ENCODE results near the gene TAOK2. TPM values are rescaled to one million over a fixed set of nuclear protein-coding genes. Genes with fewer than 3 reads are reported as not detected.

TAOK2 gene
- polyA plus RNA-seq, 3 donors: 1.1 to 19.2 (median 2.3) TPM

DNA sequence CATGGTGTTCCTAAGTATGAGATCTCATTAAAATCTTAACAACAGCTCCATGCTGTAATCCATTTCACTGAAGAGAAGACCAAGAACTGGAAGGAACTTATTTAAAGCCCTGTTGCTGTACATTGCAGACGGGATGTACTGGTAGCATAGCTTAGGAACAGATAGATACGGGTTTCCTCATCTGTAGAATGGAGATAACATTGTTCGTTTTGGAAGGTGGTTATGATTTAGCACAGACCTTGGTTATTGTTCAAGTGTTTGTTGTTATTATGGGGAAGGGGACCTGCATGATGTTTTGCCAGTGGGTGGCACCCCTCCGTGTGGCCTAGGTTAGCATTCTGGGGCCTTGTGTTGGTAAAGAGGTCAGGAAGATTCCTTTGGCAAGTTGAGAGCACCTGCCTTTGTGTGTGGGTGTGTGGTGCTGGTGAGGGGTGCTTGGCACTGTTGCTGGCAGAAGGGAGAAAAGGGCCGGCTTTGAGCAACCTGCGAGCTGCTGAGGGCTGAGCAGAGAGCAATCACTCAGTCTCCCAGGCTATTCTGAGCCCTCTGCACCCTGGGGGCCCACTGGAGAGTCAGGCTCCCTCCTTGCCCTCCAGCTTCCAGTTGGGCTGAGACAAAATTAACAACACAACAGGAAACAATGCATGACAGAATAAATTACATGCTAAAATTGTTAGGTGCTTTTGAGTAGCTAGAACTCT is 2.3 kb downstream of the TAOK2 start:
- H3K4me2 ChIP-seq (replicated peaks; ENCODE audit: extremely low read depth, low read length, poor library complexity, severe bottlenecking): peak overlapping the region; percentile 100
- peak overlapping the region in 1 of 2 donors; percentile 11 for H3K27ac ChIP-seq (ENCODE audit: low read depth in 1 of 2, low read length in 2 of 2)
- TF ChIP-seq, protein P1, sequence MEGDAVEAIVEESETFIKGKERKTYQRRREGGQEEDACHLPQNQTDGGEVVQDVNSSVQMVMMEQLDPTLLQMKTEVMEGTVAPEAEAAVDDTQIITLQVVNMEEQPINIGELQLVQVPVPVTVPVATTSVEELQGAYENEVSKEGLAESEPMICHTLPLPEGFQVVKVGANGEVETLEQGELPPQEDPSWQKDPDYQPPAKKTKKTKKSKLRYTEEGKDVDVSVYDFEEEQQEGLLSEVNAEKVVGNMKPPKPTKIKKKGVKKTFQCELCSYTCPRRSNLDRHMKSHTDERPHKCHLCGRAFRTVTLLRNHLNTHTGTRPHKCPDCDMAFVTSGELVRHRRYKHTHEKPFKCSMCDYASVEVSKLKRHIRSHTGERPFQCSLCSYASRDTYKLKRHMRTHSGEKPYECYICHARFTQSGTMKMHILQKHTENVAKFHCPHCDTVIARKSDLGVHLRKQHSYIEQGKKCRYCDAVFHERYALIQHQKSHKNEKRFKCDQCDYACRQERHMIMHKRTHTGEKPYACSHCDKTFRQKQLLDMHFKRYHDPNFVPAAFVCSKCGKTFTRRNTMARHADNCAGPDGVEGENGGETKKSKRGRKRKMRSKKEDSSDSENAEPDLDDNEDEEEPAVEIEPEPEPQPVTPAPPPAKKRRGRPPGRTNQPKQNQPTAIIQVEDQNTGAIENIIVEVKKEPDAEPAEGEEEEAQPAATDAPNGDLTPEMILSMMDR (IDR thresholded peaks at IDR 0.05): no peak
- H4K20me1 ChIP-seq (ENCODE audit: insufficient read depth, low read length): peaks cover 47% of the 10 kb centered on the region
- peaks cover 46 to 55% of the 10 kb centered on the region in 2 donors for H3K36me3 ChIP-seq (replicated peaks in 1 of 2; ENCODE audit: control insufficient read depth in 1 of 2, insufficient read depth in 2 of 2, low read length in 2 of 2)
- intact Hi-C loops (cut with micrococcal nuclease): loop anchor here in 1 of 2 donors (10.0 kb wide), 1 partner anchor 111 kb away; the partner anchor contains the start of gene CDIPT
- no peak for DNase-seq
- Mint-ChIP-seq H3K4me3 (no peak overlapping the region), H3K9me3 (peaks cover 0 to 2% (median 0%) of the 10 kb centered on the region in 7 donors), H3K4me1 (peaks cover 38% of the 10 kb centered on the region), H3K36me3 (peaks cover 41 to 54% of the 10 kb centered on the region in 2 donors), H3K27ac (peak overlapping the region in 4 of 7 donors; percentile 30 to 80 (median 66)), H3K27me3 (ENCODE audit: low read depth in 3 of 3) (peaks cover 0 to 5% (median 0%) of the 10 kb centered on the region in 3 donors)
- no peaks in the 10 kb centered on the region for H3K27me3 ChIP-seq (ENCODE audit: control insufficient read depth in 2 of 2, insufficient read depth in 2 of 2, low read length in 2 of 2)
- WGBS (ENCODE audit: insufficient coverage): 47% methylated on average over 4 of the region's 6 CpGs
- peak overlapping the region in 1 of 3 experiments; percentile 100 for H3K4me3 ChIP-seq (replicated peaks in 1 of 3; ENCODE audit: low read depth in 2 of 3, low read length in 3 of 3)
- no peak overlapping the region for H2AFZ ChIP-seq (ENCODE audit: insufficient read depth, low read depth, low read length, poor library complexity, severe bottlenecking)
- H3K9ac ChIP-seq (ENCODE audit: insufficient read depth, low read length, poor library complexity, severe bottlenecking): no peak overlapping the region
- peaks cover 31 to 43% of the 10 kb centered on the region in 2 donors for H3K4me1 ChIP-seq (ENCODE audit: control insufficient read depth in 1 of 2, insufficient read depth in 2 of 2, low read length in 2 of 2)
- no peaks in the 10 kb centered on the region for H3K9me3 ChIP-seq (replicated peaks in 1 of 2; ENCODE audit: control insufficient read depth in 1 of 2, insufficient read depth in 1 of 2, low read length in 2 of 2)
- peaks cover 46% of the 10 kb centered on the region for H3K79me2 ChIP-seq (ENCODE audit: insufficient read depth, low read length)

DNA sequence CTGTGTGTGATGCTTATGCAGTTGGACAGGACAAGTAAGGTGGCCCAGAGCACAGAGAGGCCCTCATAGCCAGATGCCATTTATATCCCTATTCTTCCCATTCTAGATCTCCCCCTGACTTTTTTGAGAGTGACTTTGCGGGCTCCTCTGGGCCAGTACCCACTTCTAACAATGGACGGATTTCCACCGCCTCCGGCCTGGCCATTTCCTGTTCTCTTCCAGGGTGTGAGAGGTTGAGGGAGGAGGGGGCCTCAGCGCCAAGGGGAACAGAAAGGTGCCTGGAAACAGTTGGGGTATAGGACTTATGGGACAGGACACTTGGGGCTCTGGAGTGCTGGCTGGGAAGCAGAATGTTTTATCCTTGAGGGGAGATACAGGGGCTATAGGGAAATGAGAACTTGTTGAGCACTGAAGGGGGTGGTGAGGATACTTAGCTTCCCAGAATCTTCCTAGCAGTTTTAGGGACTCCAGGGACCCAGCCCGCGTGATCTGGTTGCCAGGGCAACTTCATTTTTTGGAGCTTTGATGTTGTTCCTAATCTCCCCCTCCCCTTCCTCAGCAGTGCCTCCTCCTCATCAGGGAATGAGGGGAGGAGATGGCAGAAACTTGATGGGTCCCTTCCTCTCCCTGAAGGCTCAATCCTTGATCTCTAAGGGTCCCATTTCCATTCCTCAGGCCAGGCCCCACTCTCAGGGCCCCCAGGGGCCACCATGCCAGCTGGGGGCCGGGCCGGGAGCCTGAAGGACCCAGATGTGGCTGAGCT is 3.6 kb downstream of the TAOK2 start:
- Mint-ChIP-seq H3K36me3 (peaks cover 47 to 56% of the 10 kb centered on the region in 2 donors), H3K9me3 (peaks cover 0 to 2% (median 0%) of the 10 kb centered on the region in 7 donors), H3K4me3 (no peak overlapping the region), H3K27me3 (ENCODE audit: low read depth in 3 of 3) (peaks cover 0 to 5% (median 0%) of the 10 kb centered on the region in 3 donors), H3K27ac (peak overlapping the region in 3 of 7 donors; percentile 50 to 76 (median 67)), H3K4me1 (peaks cover 38% of the 10 kb centered on the region)
- no peak for DNase-seq
- 100% methylated on average over 2 of the region's 9 CpGs for WGBS (ENCODE audit: insufficient coverage)
- Histone ChIP-seq H3K27me3 (ENCODE audit: control insufficient read depth in 2 of 2, insufficient read depth in 2 of 2, low read length in 2 of 2) (no peaks in the 10 kb centered on the region), H3K36me3 (replicated peaks in 1 of 2; ENCODE audit: control insufficient read depth in 1 of 2, insufficient read depth in 2 of 2, low read length in 2 of 2) (peaks cover 49 to 57% of the 10 kb centered on the region in 2 donors), H3K9me3 (replicated peaks in 1 of 2; ENCODE audit: control insufficient read depth in 1 of 2, insufficient read depth in 1 of 2, low read length in 2 of 2) (no peaks in the 10 kb centered on the region), H3K9ac (ENCODE audit: insufficient read depth, low read length, poor library complexity, severe bottlenecking) (no peak overlapping the region), H2AFZ (ENCODE audit: insufficient read depth, low read depth, low read length, poor library complexity, severe bottlenecking) (no peak overlapping the region), H3K4me3 (replicated peaks in 1 of 3; ENCODE audit: low read depth in 2 of 3, low read length in 3 of 3) (no peak overlapping the region), H4K20me1 (ENCODE audit: insufficient read depth, low read length) (peaks cover 47% of the 10 kb centered on the region), H3K27ac (ENCODE audit: low read depth in 1 of 2, low read length in 2 of 2) (no peak overlapping the region), H3K79me2 (ENCODE audit: insufficient read depth, low read length) (peaks cover 46% of the 10 kb centered on the region), H3K4me2 (replicated peaks; ENCODE audit: extremely low read depth, low read length, poor library complexity, severe bottlenecking) (no peak overlapping the region), H3K4me1 (ENCODE audit: control insufficient read depth in 1 of 2, insufficient read depth in 2 of 2, low read length in 2 of 2) (peaks cover 31 to 41% of the 10 kb centered on the region in 2 donors)
- intact Hi-C loops (cut with micrococcal nuclease): loop anchor here in 1 of 2 donors (10.0 kb wide), 1 partner anchor 112 kb away; the partner anchor contains the start of gene CDIPT
- TF ChIP-seq, protein P1 (IDR thresholded peaks at IDR 0.05): no peak
